ENCODE measurements around the gene ST8SIA5.

The ST8SIA5 gene

GRCh38 chr18:46771141-46771540, 14.3 kb upstream of the ST8SIA5 start:
- H3K4me3 ChIP-seq (ENCODE audit: low read length): no peak overlapping the region
- no peak for TF ChIP-seq CTCF (conservative IDR thresholded peaks at IDR 0.05; ENCODE audit: low read depth, low read length)
- no peak for DNase-seq (ENCODE audit: low read depth)

- DNase-seq (ENCODE audit: low read depth): no peak
- H3K4me3 ChIP-seq (ENCODE audit: low read length): no peak overlapping the region
- TF ChIP-seq CTCF (conservative IDR thresholded peaks at IDR 0.05; ENCODE audit: low read depth, low read length): no peak
Measured at GRCh38 chr18:46770708-46771107, 13.9 kb upstream of the ST8SIA5 start.

- TF ChIP-seq CTCF (conservative IDR thresholded peaks at IDR 0.05; ENCODE audit: low read depth, low read length): no peak
- H3K4me3 ChIP-seq (ENCODE audit: low read length): no peak overlapping the region
- DNase-seq (ENCODE audit: low read depth): no peak
Measured at GRCh38 chr18:46768166-46768921, 11.5 kb upstream of the ST8SIA5 start.

- H3K4me3 ChIP-seq (ENCODE audit: low read length): no peak overlapping the region
- no peak for DNase-seq (ENCODE audit: low read depth)
- TF ChIP-seq CTCF (conservative IDR thresholded peaks at IDR 0.05; ENCODE audit: low read depth, low read length): no peak
Measured at GRCh38 chr18:46767217-46767616, 10.4 kb upstream of the ST8SIA5 start.

GRCh38 chr18:46764586-46764985, 7.7 kb upstream of the ST8SIA5 start:
- no peak for TF ChIP-seq CTCF (conservative IDR thresholded peaks at IDR 0.05; ENCODE audit: low read depth, low read length)
- no peak for DNase-seq (ENCODE audit: low read depth)
- no peak overlapping the region for H3K4me3 ChIP-seq (ENCODE audit: low read length)

GRCh38 chr18:46761059-46761769, 4.4 kb upstream of the ST8SIA5 start:
- DNase-seq (ENCODE audit: low read depth): no peak
- no peak for TF ChIP-seq CTCF (conservative IDR thresholded peaks at IDR 0.05; ENCODE audit: low read depth, low read length)
- no peak overlapping the region for H3K4me3 ChIP-seq (ENCODE audit: low read length)

- no peak for TF ChIP-seq CTCF (conservative IDR thresholded peaks at IDR 0.05; ENCODE audit: low read depth, low read length)
- no peak for DNase-seq (ENCODE audit: low read depth)
- no peak overlapping the region for H3K4me3 ChIP-seq (ENCODE audit: low read length)
Measured at GRCh38 chr18:46759890-46760289, 3.0 kb upstream of the ST8SIA5 start.
